Neural cell (in vitro differentiated cells): ENCODE measurements around the gene ZNF528.

Experiments
- CTCF ChIP-seq: fragments of 450-650 bp; IDR thresholded peaks from 2 replicates; pipeline ENCODE4 v1.5.1; 2014; ENCODE audit warnings: antibody characterized with exemption, mild to moderate bottlenecking, moderate library complexity; ENCODE audit not compliant: poor library complexity, severe bottlenecking
- EZH2 ChIP-seq: fragments of 200-600, 300-800 bp; shearing (Covaris generic), sonication (generic); IDR thresholded peaks from 2 replicates; pipeline ENCODE4 v1.6.1; 2014; ENCODE audit warnings: antibody characterized with exemption, low read length, borderline replicate concordance, mild to moderate bottlenecking; ENCODE audit not compliant: insufficient read depth, poor library complexity, severe bottlenecking

DNA sequence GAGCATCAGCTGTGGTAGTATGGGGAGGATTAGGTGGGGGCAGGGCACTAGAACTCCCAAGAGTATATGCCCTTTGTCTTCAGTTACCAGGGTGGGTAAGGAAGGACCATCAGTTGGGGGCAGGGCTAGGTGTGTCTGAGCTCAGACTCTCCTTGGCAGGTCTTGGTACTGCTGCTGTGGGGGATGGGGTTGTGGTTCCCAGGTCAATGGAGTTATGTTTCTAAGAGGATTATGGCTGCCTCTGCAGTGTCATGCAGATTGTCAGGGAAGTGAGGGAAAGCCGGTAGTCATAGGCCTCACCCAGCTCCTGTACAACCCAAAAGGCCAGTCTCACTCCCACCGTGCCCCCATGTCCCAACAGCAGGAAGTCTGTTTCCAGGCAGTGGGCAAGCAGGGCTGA lies 46.9 kb downstream of the ZNF528 start:
- no peak for TF ChIP-seq EZH2
- TF ChIP-seq CTCF: no peak
